Measurements from ENCODE around the gene ATP8B4. TPM values are rescaled to one million over a fixed set of nuclear protein-coding genes. Genes with fewer than 3 reads are reported as not detected.

Gene ATP8B4
- total RNA-seq, 4 donors from 2014 or later, result 2.0 to 9.8 (median 9.2) TPM

DNA sequence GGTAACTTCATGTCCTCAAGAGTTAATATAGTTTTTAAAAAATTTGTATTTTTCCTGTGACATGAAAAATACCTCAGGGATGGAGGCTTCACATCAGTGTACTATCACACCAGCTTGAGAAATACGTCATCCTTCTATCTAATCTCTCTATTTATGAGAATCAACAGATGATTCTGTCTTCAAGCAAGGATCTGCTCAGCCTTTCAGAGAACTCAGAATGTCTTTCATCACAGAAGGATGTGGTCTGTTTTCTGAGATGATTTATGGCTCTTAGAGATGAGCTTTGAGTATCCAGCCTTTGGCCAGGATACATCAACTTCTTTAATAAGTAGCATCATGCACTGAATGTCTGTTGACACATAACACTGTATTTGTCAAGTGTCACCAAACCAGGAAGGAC, 304.3 kb downstream of the ATP8B4 start:
- no peak for TF ChIP-seq POLR2AphosphoS5 (IDR thresholded peaks at IDR 0.05)
- no peak for TF ChIP-seq POLR2A (IDR thresholded peaks at IDR 0.05)
- TF ChIP-seq, protein P1, sequence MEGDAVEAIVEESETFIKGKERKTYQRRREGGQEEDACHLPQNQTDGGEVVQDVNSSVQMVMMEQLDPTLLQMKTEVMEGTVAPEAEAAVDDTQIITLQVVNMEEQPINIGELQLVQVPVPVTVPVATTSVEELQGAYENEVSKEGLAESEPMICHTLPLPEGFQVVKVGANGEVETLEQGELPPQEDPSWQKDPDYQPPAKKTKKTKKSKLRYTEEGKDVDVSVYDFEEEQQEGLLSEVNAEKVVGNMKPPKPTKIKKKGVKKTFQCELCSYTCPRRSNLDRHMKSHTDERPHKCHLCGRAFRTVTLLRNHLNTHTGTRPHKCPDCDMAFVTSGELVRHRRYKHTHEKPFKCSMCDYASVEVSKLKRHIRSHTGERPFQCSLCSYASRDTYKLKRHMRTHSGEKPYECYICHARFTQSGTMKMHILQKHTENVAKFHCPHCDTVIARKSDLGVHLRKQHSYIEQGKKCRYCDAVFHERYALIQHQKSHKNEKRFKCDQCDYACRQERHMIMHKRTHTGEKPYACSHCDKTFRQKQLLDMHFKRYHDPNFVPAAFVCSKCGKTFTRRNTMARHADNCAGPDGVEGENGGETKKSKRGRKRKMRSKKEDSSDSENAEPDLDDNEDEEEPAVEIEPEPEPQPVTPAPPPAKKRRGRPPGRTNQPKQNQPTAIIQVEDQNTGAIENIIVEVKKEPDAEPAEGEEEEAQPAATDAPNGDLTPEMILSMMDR (IDR thresholded peaks at IDR 0.05), result no peak
- no peak for TF ChIP-seq EP300 (IDR thresholded peaks at IDR 0.05)
- no peak overlapping the region for H3K27ac ChIP-seq
- no peaks in the 10 kb centered on the region for H3K9me3 ChIP-seq
- H3K4me1 ChIP-seq, result peaks cover 0 to 25% (median 4%) of the 10 kb centered on the region in 3 donors
- no peak overlapping the region for H3K4me3 ChIP-seq
- WGBS, 2 donors (ENCODE audit: low coverage in 1 of 2), result 71% methylated on average over 1 of the region's 1 CpG; no CpG with 5 or more reads in 1 of the 2 donors
- no peaks in the 10 kb centered on the region for H3K36me3 ChIP-seq
- H3K27me3 ChIP-seq, result no peaks in the 10 kb centered on the region
- ATAC-seq, result no peak

GRCh38 chr15:49813625-49814024, 305.4 kb downstream of the ATP8B4 start:
- H3K27me3 ChIP-seq, result no peaks in the 10 kb centered on the region
- no peak overlapping the region for H3K27ac ChIP-seq
- TF ChIP-seq POLR2A (IDR thresholded peaks at IDR 0.05) (no peak), EP300 (IDR thresholded peaks at IDR 0.05) (no peak), POLR2AphosphoS5 (IDR thresholded peaks at IDR 0.05) (no peak)
- TF ChIP-seq, protein P1 (IDR thresholded peaks at IDR 0.05), result no peak
- no peak overlapping the region for H3K4me3 ChIP-seq
- peaks cover 0 to 28% (median 4%) of the 10 kb centered on the region in 3 donors for H3K4me1 ChIP-seq
- H3K36me3 ChIP-seq, result no peaks in the 10 kb centered on the region
- no peak for ATAC-seq
- no peaks in the 10 kb centered on the region for H3K9me3 ChIP-seq

GRCh38 chr15:49810720-49811119, 308.3 kb downstream of the ATP8B4 start:
- Histone ChIP-seq H3K9me3 (no peaks in the 10 kb centered on the region), H3K27ac (peak overlapping the region in 3 of 4 donors; percentile 24 to 49 (median 48)), H3K4me1 (peaks cover 0 to 23% (median 4%) of the 10 kb centered on the region in 3 donors), H3K27me3 (no peaks in the 10 kb centered on the region), H3K4me3 (no peak overlapping the region), H3K36me3 (no peaks in the 10 kb centered on the region)
- ATAC-seq, result no peak
- TF ChIP-seq POLR2AphosphoS5 (IDR thresholded peaks at IDR 0.05) (no peak), EP300 (IDR thresholded peaks at IDR 0.05) (no peak), POLR2A (IDR thresholded peaks at IDR 0.05) (no peak)
- TF ChIP-seq, protein P1 (IDR thresholded peaks at IDR 0.05), result no peak

DNA sequence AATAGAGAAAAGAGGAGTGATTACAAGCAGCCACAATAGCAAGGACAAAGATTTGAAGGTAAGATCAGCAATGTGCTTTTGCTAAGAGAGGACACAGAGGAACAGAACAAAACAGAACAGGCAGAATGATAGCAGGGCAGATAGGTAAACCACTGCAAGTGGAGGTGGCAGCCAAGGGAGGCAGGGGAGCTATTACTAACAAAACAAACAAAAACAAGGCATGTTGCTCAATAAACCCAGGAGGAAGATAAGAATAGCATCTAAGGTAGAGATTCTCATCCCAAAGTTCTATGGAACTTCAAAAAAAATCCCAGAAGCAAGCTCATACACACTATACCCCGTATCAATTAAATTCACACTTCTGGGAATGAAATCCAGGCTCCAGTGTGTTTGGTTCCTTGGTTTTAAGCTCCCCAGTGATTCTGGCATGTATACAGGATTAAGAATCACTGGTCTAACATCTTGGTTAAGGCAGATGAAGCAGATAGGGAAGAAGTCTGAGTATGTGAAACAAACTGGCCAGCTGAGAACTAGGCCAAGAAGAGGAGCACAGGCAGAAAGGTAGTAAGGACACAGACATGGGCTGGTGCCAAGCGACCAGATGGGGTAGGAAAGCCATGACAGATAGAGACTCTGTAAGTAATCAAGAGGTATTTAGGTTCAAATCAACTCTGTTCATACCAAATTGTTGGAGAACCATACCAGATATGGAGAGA, 309.0 kb downstream of the ATP8B4 start:
- Histone ChIP-seq H3K27ac (peak overlapping the region in 3 of 4 donors; percentile 24 to 49 (median 48)), H3K36me3 (no peaks in the 10 kb centered on the region), H3K27me3 (no peaks in the 10 kb centered on the region), H3K4me3 (no peak overlapping the region), H3K4me1 (peaks cover 0 to 19% (median 4%) of the 10 kb centered on the region in 3 donors), H3K9me3 (no peaks in the 10 kb centered on the region)
- 70 to 90% methylated on average over 2 of the region's 2 CpGs for WGBS, 2 donors (ENCODE audit: low coverage in 1 of 2)
- TF ChIP-seq, protein P1 (IDR thresholded peaks at IDR 0.05), result no peak
- TF ChIP-seq EP300 (IDR thresholded peaks at IDR 0.05) (no peak), POLR2AphosphoS5 (IDR thresholded peaks at IDR 0.05) (no peak)
- ATAC-seq, result no peak

GRCh38 chr15:49808341-49808740, 310.7 kb downstream of the ATP8B4 start:
- Histone ChIP-seq H3K9me3 (peaks cover 0 to 8% (median 0%) of the 10 kb centered on the region in 3 donors), H3K4me1 (peaks cover 0 to 19% (median 4%) of the 10 kb centered on the region in 3 donors), H3K36me3 (no peaks in the 10 kb centered on the region), H3K27me3 (no peaks in the 10 kb centered on the region), H3K4me3 (no peak overlapping the region), H3K27ac (no peak overlapping the region)
- TF ChIP-seq, protein P1 (IDR thresholded peaks at IDR 0.05), result no peak
- TF ChIP-seq POLR2A (IDR thresholded peaks at IDR 0.05) (no peak), POLR2AphosphoS5 (IDR thresholded peaks at IDR 0.05) (no peak), EP300 (IDR thresholded peaks at IDR 0.05) (no peak)
- no peak for ATAC-seq
- WGBS, 2 donors (ENCODE audit: low coverage in 1 of 2), result 64 to 71% methylated on average over 1 of the region's 1 CpG
